ENCODE results near the gene COL11A1.

Gene COL11A1

DNA sequence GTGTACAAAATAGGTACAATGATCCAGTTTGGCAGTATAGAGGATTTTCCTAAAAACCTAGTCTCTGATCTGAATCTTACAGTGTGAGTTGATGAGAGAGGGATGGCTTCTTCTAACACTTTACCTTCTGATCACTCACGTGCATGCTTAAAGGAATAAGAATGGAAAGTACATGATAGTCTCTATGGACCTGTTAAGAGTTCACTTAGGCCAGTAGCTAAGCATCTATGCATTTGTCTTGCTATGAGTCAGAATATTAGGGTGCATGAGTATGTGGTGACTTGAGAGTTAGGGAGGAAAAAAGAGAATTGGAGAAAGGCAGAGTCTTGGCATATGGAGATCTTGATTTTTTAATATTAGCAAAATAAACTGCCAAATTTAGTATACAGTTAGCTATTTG lies 206.3 kb downstream of the COL11A1 start:
- DNase-seq (ENCODE audit: low read depth in 3 of 3), result no peak

GRCh38 chr1:102899935-102900334 lies 208.4 kb downstream of the COL11A1 start:
- DNase-seq (ENCODE audit: low read depth in 3 of 3), result no peak

DNA sequence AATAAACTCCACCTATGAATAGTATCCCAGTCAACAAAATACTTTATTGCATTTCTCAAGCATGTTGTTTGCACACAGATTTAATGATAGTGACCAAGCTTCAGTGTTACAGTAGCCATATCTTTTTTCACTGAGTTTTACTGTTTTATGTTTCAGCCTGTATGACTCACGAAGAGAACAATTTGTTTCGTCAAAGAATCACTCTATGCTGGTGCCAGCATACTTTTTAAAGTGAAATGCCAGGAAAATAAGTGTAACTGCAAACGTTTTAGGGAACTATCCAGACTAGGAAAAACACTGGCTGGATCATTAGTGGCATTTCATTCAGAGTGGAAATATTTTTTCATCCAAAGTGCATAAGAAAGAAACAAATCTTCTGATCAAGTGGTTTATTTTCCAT lies 210.8 kb downstream of the COL11A1 start:
- no peak for DNase-seq (ENCODE audit: low read depth in 3 of 3)

- DNase-seq (ENCODE audit: low read depth in 3 of 3), result no peak
These were observed 211.6 kb downstream of the COL11A1 start for GRCh38 chr1:102896771-102897170.

GRCh38 chr1:102896286-102896685 lies 212.0 kb downstream of the COL11A1 start:
- DNase-seq (ENCODE audit: low read depth in 3 of 3), result no peak

- DNase-seq (ENCODE audit: low read depth in 3 of 3), result no peak
These were observed 216.3 kb downstream of the COL11A1 start for GRCh38 chr1:102891868-102892625.

DNA sequence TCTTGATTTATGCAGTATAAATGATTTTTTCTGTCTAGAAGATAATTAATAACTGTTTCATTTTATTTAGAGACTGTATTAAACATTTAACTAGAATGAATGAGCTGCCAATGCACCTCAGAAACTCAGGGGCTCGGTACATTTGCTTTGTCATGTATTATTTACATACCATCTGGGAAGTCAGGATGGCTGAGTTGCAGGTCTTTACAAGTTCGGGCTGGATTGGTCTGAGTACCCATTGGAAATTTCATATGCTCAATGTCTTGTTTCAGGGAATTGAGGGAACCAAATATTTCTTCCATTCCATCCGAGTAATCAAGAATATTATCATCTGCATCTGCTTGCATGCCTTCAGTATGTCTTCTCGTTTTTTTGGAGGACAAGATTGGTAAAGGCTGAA lies 221.7 kb downstream of the COL11A1 start:
- no peak for DNase-seq (ENCODE audit: low read depth in 3 of 3)

DNA sequence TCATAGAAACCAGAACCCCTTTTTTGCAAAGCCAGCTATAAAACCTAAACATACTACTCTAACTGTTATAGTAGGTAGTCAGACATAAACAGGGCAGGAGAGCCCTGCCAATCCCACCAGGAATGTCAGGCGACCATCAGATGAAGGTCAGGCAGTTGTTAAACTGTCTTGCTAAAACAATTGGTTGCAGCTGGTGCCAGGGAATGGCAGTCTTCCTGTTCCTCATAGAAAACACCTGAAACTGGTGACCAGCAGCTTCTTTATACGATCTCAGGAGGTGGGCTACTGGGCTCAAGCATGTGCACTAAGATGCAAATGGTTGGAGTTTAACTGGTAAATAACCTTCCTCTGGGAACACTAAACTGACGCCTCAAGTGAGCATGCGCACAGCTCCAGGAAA lies 224.1 kb downstream of the COL11A1 start:
- DNase-seq (ENCODE audit: low read depth in 3 of 3), result no peak

- DNase-seq (ENCODE audit: low read depth in 3 of 3), result no peak
These were observed 228.8 kb downstream of the COL11A1 start for GRCh38 chr1:102879439-102879993.

- no peak for DNase-seq (ENCODE audit: low read depth in 3 of 3)
These were observed 232.6 kb downstream of the COL11A1 start for GRCh38 chr1:102875756-102876155.

GRCh38 chr1:102872526-102872925 lies 235.8 kb downstream of the COL11A1 start:
- no peak for DNase-seq (ENCODE audit: low read depth in 3 of 3)

GRCh38 chr1:102872097-102872496 lies 236.2 kb downstream of the COL11A1 start:
- DNase-seq (ENCODE audit: low read depth in 3 of 3), result no peak

DNA sequence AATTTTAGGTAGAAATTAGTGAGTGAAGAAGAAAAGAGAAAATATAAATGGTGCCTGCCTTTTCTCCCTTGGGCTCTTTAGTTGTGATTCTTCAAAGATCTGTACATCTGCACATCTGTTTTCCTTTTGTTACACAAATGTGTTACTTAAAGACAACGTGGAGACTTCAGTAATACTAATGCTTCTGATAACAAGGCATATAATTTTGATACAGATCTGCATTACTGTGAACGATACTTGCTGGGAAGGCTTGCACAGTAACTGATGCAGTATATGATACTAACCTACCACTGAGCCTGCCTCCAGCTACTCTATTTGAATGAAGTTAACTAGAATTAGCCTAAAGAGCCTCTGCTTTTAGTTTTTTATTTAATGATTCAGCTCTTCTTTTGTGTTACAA lies 244.6 kb downstream of the COL11A1 start:
- no peak for DNase-seq (ENCODE audit: low read depth in 3 of 3)

- no peak for DNase-seq (ENCODE audit: low read depth in 3 of 3)
These were observed 247.1 kb downstream of the COL11A1 start for GRCh38 chr1:102861247-102861646.

GRCh38 chr1:102858695-102859094 lies 249.6 kb downstream of the COL11A1 start:
- DNase-seq (ENCODE audit: low read depth in 3 of 3), result no peak

DNA sequence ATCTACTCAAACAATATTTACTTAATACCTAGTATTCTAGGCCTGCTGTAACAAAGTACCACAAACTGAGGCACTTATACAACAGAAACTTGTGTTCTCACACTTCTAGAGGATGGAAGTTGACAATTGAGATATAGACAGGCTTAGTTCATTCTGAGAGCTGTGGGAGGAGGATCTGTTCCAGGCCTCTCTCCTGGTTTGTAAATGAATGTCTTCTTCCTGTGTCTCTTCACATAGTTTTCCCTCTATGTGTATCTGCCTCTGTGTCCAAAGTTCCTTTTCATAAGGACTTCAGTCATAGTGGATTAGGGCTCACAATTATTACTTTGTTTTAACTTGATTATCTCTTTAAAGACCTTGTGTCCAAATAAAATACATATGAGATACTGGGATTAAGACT lies 251.1 kb downstream of the COL11A1 start:
- no peak for DNase-seq (ENCODE audit: low read depth in 3 of 3)

DNA sequence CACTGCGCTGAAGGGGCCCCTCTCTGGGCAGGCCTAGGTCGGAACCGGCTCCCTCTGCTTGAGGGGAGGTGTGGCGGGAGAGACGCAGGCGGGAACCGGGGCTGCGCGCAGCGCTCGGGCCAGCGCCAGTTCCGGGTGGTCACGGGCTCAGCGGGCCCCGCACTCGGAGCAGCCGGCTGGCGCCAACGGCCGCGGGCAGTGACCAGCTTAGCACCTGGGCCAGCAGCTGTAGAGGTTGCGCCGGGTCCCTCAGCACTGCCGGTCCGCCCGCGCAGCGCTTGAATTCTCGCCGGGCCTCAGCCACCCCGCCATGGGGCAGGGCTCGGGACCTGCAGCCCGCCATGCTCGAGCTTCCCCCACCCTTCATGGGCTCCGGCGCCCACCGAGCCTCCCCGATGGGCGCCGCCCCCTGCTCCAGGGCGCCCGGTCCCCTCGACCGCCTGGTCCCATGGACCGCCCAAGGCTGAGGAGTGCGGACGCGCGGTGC lies 254.6 kb downstream of the COL11A1 start:
- DNase-seq (ENCODE audit: low read depth in 3 of 3), result no peak

GRCh38 chr1:102853136-102853535 lies 255.2 kb downstream of the COL11A1 start:
- DNase-seq (ENCODE audit: low read depth in 3 of 3), result no peak

DNA sequence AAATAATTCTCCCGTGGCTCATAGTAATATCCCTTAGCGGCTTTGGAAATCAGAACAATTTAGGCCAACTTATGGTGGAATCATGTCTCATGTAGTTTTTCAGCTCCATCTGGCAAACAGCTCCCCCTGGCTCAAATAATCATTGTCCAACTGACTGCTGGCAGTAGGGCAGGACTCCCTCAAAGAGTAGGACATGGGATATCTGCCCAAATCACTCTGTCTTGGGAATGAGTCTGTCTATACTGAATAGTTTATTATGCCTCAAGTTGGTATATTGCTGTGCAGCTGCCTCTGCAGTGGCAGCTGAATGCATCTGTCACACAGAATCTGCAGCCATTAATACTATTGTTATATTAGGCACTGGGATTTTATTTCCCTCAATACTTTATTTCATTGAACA lies 255.7 kb downstream of the COL11A1 start:
- DNase-seq (ENCODE audit: low read depth in 3 of 3), result no peak

DNA sequence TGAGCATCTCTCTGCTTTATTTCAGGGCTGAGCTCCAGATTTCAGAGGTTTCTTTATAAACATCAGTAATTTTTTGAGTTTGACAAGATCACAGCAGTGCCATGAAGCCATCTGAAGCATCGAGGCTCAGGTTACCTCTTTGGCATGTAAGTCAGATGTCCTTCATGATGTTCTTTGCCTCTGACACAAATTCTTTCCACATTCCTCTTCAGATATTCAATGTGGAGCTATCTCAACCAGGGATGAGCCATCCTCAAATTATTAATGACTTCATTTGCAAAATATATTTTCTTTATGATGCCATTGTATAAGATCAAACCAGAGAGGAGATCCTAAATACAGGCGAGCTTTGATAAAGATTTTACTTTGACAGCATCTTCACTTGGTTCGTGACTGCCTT lies 256.7 kb downstream of the COL11A1 start:
- DNase-seq (ENCODE audit: low read depth in 3 of 3), result no peak

- DNase-seq (ENCODE audit: low read depth in 3 of 3), result no peak
These were observed 265.7 kb downstream of the COL11A1 start for GRCh38 chr1:102842606-102843005.

- no peak for DNase-seq (ENCODE audit: low read depth in 3 of 3)
These were observed 267.6 kb downstream of the COL11A1 start for GRCh38 chr1:102840741-102841140.

DNA sequence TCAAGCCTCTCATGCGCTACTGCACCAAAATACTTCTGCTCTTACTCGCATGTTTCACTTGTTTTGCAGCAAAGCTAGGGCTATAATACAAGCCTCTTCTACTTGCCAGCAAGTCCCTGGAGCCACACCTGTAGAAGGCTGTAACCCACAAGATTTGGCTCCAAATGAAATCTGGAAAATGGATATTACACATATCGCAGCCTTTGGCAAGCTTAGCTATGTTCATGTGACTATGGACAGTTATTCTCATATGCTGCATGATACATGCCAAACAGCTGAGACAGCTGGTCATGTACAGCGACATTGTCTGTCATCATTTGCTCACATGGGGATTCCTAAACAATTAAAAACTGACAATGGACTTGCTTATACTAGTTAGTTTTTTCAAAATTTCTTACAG lies 270.3 kb downstream of the COL11A1 start:
- no peak for DNase-seq (ENCODE audit: low read depth in 3 of 3)

DNA sequence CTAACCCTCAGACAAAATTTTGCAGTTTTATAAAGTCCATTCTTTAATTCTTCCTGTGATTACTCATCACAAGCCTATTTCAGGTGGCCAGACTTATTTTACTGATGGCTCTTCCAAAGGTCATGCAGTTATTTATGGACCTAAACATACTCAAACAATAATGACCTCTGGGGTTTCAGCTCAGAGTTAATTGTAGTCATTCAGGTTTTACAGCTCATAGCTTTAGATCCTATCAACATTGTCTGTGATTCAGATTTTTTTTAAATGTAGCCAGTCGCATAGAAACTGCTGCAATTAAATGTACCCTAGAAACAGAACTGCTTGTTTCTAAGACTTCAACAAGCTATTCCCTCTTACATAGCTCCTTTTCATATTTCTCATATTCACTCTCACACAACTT lies 270.8 kb downstream of the COL11A1 start:
- DNase-seq (ENCODE audit: low read depth in 3 of 3), result no peak
